H9 (cell line): Measurements from ENCODE around the gene CFAP99. TPM values are rescaled to one million over a fixed set of nuclear protein-coding genes. Genes with fewer than 3 reads are reported as not detected.
A peak's percentile ranks its signal among the peaks of the same experiment; 100 is the strongest.

Experiments used
- DNase-seq: peaks from one replicate; pipeline ENCODE4 v3.0.0-alpha.2; 2017
- H2AFZ ChIP-seq: one replicate; pipeline ENCODE4 v1.6.1; 2013; ENCODE audit warnings: mild to moderate bottlenecking, low read length, control low read depth, moderate library complexity
- H2AK5ac ChIP-seq: 2 replicates; pipeline ENCODE4 v1.6.1; 2013; ENCODE audit warnings: low read length, control low read depth, mixed read lengths; ENCODE audit not compliant: insufficient read length
- H2BK120ac ChIP-seq: one replicate; pipeline ENCODE4 v1.6.1; 2013; ENCODE audit warnings: low read depth, mild to moderate bottlenecking, low read length, control low read depth, inconsistent platforms; ENCODE audit not compliant: poor library complexity, severe bottlenecking
- H2BK12ac ChIP-seq: 2 replicates; pipeline ENCODE4 v1.6.1; 2013; ENCODE audit warnings: low read length, control low read depth, mixed read lengths, low read depth; ENCODE audit not compliant: insufficient read length
- H2BK15ac ChIP-seq: 2 replicates; pipeline ENCODE4 v1.6.1; 2013; ENCODE audit warnings: low read depth, low read length, control low read depth
- H2BK20ac ChIP-seq: one replicate; pipeline ENCODE4 v1.6.1; 2013; ENCODE audit warnings: low read depth, mild to moderate bottlenecking, low read length, control low read depth, inconsistent platforms; ENCODE audit not compliant: poor library complexity, severe bottlenecking
- H2BK5ac ChIP-seq: 2 replicates; pipeline ENCODE4 v1.6.1; 2013; ENCODE audit warnings: low read length, control low read depth, mixed read lengths; ENCODE audit not compliant: insufficient read length
- H3K14ac ChIP-seq: 2 replicates; pipeline ENCODE4 v1.6.1; 2013; ENCODE audit warnings: low read length, control low read depth; ENCODE audit not compliant: insufficient read depth
- H3K18ac ChIP-seq: 2 replicates; pipeline ENCODE4 v1.6.1; 2013; ENCODE audit warnings: low read depth, mild to moderate bottlenecking, mixed read lengths, low read length, control low read depth; ENCODE audit not compliant: insufficient read length
- H3K23ac ChIP-seq: 2 replicates; pipeline ENCODE4 v1.6.1; 2013; ENCODE audit warnings: low read length, control low read depth, mixed read lengths, low read depth; ENCODE audit not compliant: insufficient read length
- H3K23me2 ChIP-seq: 2 replicates; pipeline ENCODE4 v1.6.1; 2013; ENCODE audit warnings: low read depth, mild to moderate bottlenecking, mixed read lengths, low read length, control low read depth; ENCODE audit not compliant: insufficient read length, poor library complexity, severe bottlenecking
- H3K27ac ChIP-seq: 2 replicates; pipeline ENCODE4 v1.5.1; 2013; ENCODE audit warnings: low read length, control low read depth, mixed read lengths, low read depth; ENCODE audit not compliant: insufficient read length
- H3K27me3 ChIP-seq: 2 replicates; pipeline ENCODE4 v1.6.1; 2013; ENCODE audit warnings: low read length, control low read depth, inconsistent platforms; ENCODE audit not compliant: insufficient read depth
- H3K4ac ChIP-seq: 2 replicates; pipeline ENCODE4 v1.6.1; 2013; ENCODE audit warnings: low read depth, mild to moderate bottlenecking, control low read depth, inconsistent platforms, low read length, moderate library complexity
- H3K4me1 ChIP-seq: 2 replicates; pipeline ENCODE4 v1.6.1; 2013; ENCODE audit warnings: low read length, control low read depth, inconsistent platforms; ENCODE audit not compliant: insufficient read depth
- H3K4me2 ChIP-seq: 2 replicates; pipeline ENCODE4 v1.6.1; 2013; ENCODE audit warnings: low read length, control low read depth, mixed read lengths; ENCODE audit not compliant: insufficient read length, insufficient read depth
- H3K56ac ChIP-seq: 2 replicates; pipeline ENCODE4 v1.6.1; 2013; ENCODE audit warnings: low read depth, mild to moderate bottlenecking, mixed read lengths, low read length, control low read depth; ENCODE audit not compliant: insufficient read length
- H3K79me1 ChIP-seq: 2 replicates; pipeline ENCODE4 v1.6.1; 2013; ENCODE audit warnings: low read depth, mild to moderate bottlenecking, moderate library complexity, low read length, control low read depth, inconsistent platforms; ENCODE audit not compliant: insufficient read depth, poor library complexity, severe bottlenecking
- H3K79me2 ChIP-seq: 2 replicates; pipeline ENCODE4 v1.6.1; 2013; ENCODE audit warnings: low read length, control low read depth, inconsistent platforms; ENCODE audit not compliant: insufficient read depth
- H3K9ac ChIP-seq: 2 replicates; pipeline ENCODE4 v1.6.1; 2013; ENCODE audit warnings: low read length, control low read depth, mixed read lengths; ENCODE audit not compliant: insufficient read length; ENCODE audit errors: extremely low read depth
- H3K9me3 ChIP-seq: one replicate; pipeline ENCODE4 v1.6.1; 2013; ENCODE audit warnings: low read depth, low read length, inconsistent platforms; ENCODE audit not compliant: control insufficient read depth
- H3T11ph ChIP-seq: one replicate; pipeline ENCODE4 v1.6.1; 2013; ENCODE audit warnings: mild to moderate bottlenecking, low read length, control low read depth, inconsistent platforms
- H4K20me1 ChIP-seq: one replicate; pipeline ENCODE4 v1.6.1; 2013; ENCODE audit not compliant: control insufficient read depth, insufficient read length, insufficient read depth
- H4K5ac ChIP-seq: 2 replicates; pipeline ENCODE4 v1.6.1; 2013; ENCODE audit warnings: low read depth, mild to moderate bottlenecking, mixed read lengths, low read length, control low read depth; ENCODE audit not compliant: insufficient read length
- H4K8ac ChIP-seq: replicated peaks from 2 replicates; pipeline ENCODE4 v1.6.1; 2013; ENCODE audit warnings: low read length, control low read depth, mixed read lengths, low read depth; ENCODE audit not compliant: insufficient read length
- H4K91ac ChIP-seq: 2 replicates; pipeline ENCODE4 v1.6.1; 2013; ENCODE audit warnings: low read depth, mild to moderate bottlenecking, moderate library complexity, mixed read lengths, low read length, control low read depth; ENCODE audit not compliant: insufficient read length
- H3K27ac Mint-ChIP-seq, 3 experiments: 2 replicates in 2 of 3; 3 replicates in 1 of 3; pipeline ENCODE4 v1.8.0; 2020 to 2021; ENCODE audit warnings: mixed read lengths in 3 of 3, mild to moderate bottlenecking in 1 of 3, moderate library complexity in 1 of 3
- H3K27me3 Mint-ChIP-seq: 2 replicates; pipeline ENCODE4 v1.8.0; 2021; ENCODE audit warnings: low read depth, mild to moderate bottlenecking, moderate library complexity, mixed read lengths
- H3K36me3 Mint-ChIP-seq, 3 experiments: 2 replicates in 2 of 3; 3 replicates in 1 of 3; pipeline ENCODE4 v1.8.0; 2020 to 2021; ENCODE audit warnings: low read depth in 3 of 3, mixed read lengths in 3 of 3; ENCODE audit not compliant: insufficient read depth in 1 of 3
- H3K4me1 Mint-ChIP-seq, 2 experiments: 2 replicates each; pipeline ENCODE4 v1.8.0; 2020; ENCODE audit warnings: mixed read lengths in 2 of 2
- H3K4me3 Mint-ChIP-seq, 2 experiments: 2 replicates in 1 of 2; 3 replicates in 1 of 2; pipeline ENCODE4 v1.8.0; 2020 to 2021; ENCODE audit warnings: mild to moderate bottlenecking in 2 of 2, mixed read lengths in 2 of 2, moderate library complexity in 1 of 2
- H3K9me3 Mint-ChIP-seq, 2 experiments: 2 replicates in 1 of 2; 3 replicates in 1 of 2; pipeline ENCODE4 v1.8.0; 2020; ENCODE audit warnings: mild to moderate bottlenecking in 2 of 2, mixed read lengths in 2 of 2, moderate library complexity in 1 of 2
- CTCF ChIP-seq: fragments of 200-600 bp; sonication (generic); conservative IDR thresholded peaks from 3 replicates; pipeline ENCODE4 v1.8.0; 2021; ENCODE audit warnings: antibody characterized with exemption, mild to moderate bottlenecking
- WGBS: extraction: QIAGEN DNeasy Blood & Tissue Kit; methylation state at CpG from one replicate; pipeline ENCODE4 v1.1.7; 2013; ENCODE audit warnings: missing lambda C conversion rate, low lambda C conversion rate, mixed read lengths; ENCODE audit not compliant: insufficient read length; ENCODE audit errors: extremely low coverage; 5-methylcytosine and 5-hydroxymethylcytosine counted together
- total RNA-seq: library from RNA; stranded (reverse); gene quantifications from 2 replicates; pipeline ENCODE4 v1.2.1, GENCODE V29; 2021

Gene CFAP99
- total RNA-seq, 1 experiment from 2014 or later: 0.35 TPM

- Histone ChIP-seq H3K18ac (no peak overlapping the region), H2AK5ac (no peak overlapping the region), H3T11ph (no peak overlapping the region), H3K23ac (no peak overlapping the region), H3K4ac (no peak overlapping the region), H2BK12ac (no peak overlapping the region), H4K20me1 (peaks cover 5% of the 10 kb centered on the region), H3K23me2 (no peaks in the 10 kb centered on the region), H2AFZ (no peak overlapping the region), H3K9ac (no peak overlapping the region), H2BK5ac (no peak overlapping the region), H2BK15ac (no peak overlapping the region), H4K5ac (no peak overlapping the region), H3K79me2 (peaks cover 51% of the 10 kb centered on the region; the same call in 1 of the 2 replicates), H3K56ac (no peak overlapping the region), H3K4me1 (no peaks in the 10 kb centered on the region; the same call in 1 of the 2 replicates), H3K27ac (no peak overlapping the region), H2BK20ac (no peak overlapping the region), H3K79me1 (peaks cover 4% of the 10 kb centered on the region), H2BK120ac (no peak overlapping the region), H3K14ac (no peak overlapping the region), H3K4me2 (no peak overlapping the region), H4K91ac (no peak overlapping the region), H4K8ac (no peak overlapping the region), H3K9me3 (no peaks in the 10 kb centered on the region), H3K27me3 (no peaks in the 10 kb centered on the region)
- no peak for DNase-seq
- Mint-ChIP-seq H3K27ac (peak overlapping the region in 2 of 3 experiments; percentile 58 to 84; a peak in 5 of 7 replicates), H3K4me1 (peaks cover 29 to 35% of the 10 kb centered on the region in 2 experiments), H3K4me3 (no peak overlapping the region), H3K9me3 (no peaks in the 10 kb centered on the region), H3K27me3 (no peaks in the 10 kb centered on the region), H3K36me3 (peaks cover 37 to 54% (median 47%) of the 10 kb centered on the region in 3 experiments; a peak in 6 of 7 replicates)
- TF ChIP-seq CTCF: no peak
- WGBS: no CpG with 5 or more reads among the region's 9 CpGs
Observed at GRCh38 chr4:2489841-2490552, 71.2 kb downstream of the CFAP99 start.
